Osteocyte (in vitro differentiated cells): ENCODE data around the gene NUFIP2. TPM values are rescaled to one million over a fixed set of nuclear protein-coding genes. Genes with fewer than 3 reads are reported as not detected.

Experiments
- DNase-seq: peaks from one replicate; pipeline ENCODE4 v3.0.0; 2021; ENCODE audit warnings: mixed read lengths; ENCODE audit not compliant: unreplicated experiment; ENCODE audit errors: extremely low spot score
- H3K27ac Mint-ChIP-seq: one replicate; pipeline ENCODE4 v1.8.0; 2021; ENCODE audit warnings: mild to moderate bottlenecking, mixed read lengths; ENCODE audit not compliant: unreplicated experiment
- H3K27me3 Mint-ChIP-seq: one replicate; pipeline ENCODE4 v1.8.0; 2021; ENCODE audit warnings: mixed read lengths; ENCODE audit not compliant: unreplicated experiment
- H3K36me3 Mint-ChIP-seq: one replicate; pipeline ENCODE4 v1.8.0; 2021; ENCODE audit warnings: mixed read lengths; ENCODE audit not compliant: unreplicated experiment
- H3K4me1 Mint-ChIP-seq: one replicate; pipeline ENCODE4 v1.8.0; 2021; ENCODE audit warnings: mixed read lengths; ENCODE audit not compliant: unreplicated experiment
- H3K4me3 Mint-ChIP-seq: one replicate; pipeline ENCODE4 v1.8.0; 2021; ENCODE audit warnings: mild to moderate bottlenecking, moderate library complexity, mixed read lengths; ENCODE audit not compliant: unreplicated experiment
- H3K9me3 Mint-ChIP-seq: one replicate; pipeline ENCODE4 v1.8.0; 2021; ENCODE audit warnings: mixed read lengths; ENCODE audit not compliant: unreplicated experiment
- CTCF ChIP-seq: fragments of 200-600 bp; sonication (generic); IDR thresholded peaks from 2 replicates; pipeline ENCODE4 v1.5.0; 2021; ENCODE audit warnings: antibody characterized with exemption, mild to moderate bottlenecking, moderate library complexity
- total RNA-seq: library from RNA; stranded (reverse); gene quantifications from 2 replicates; pipeline ENCODE4 v1.2.1, GENCODE V29; 2021

The NUFIP2 gene
- total RNA-seq, 1 donor from 2014 or later: 46.8 TPM

GRCh38 chr17:29331075-29331707 is 37.2 kb upstream of the NUFIP2 start:
- DNase-seq: no peak
- H3K36me3 Mint-ChIP-seq: no peaks in the 10 kb centered on the region
- no peaks in the 10 kb centered on the region for H3K4me1 Mint-ChIP-seq
- no peak for TF ChIP-seq CTCF
- no peak overlapping the region for H3K27ac Mint-ChIP-seq
- H3K9me3 Mint-ChIP-seq: no peaks in the 10 kb centered on the region
- H3K27me3 Mint-ChIP-seq: peaks cover 7% of the 10 kb centered on the region
- H3K4me3 Mint-ChIP-seq: no peak overlapping the region

GRCh38 chr17:29327412-29327811 is 33.5 kb upstream of the NUFIP2 start:
- no peaks in the 10 kb centered on the region for H3K36me3 Mint-ChIP-seq
- H3K4me3 Mint-ChIP-seq: no peak overlapping the region
- no peak for TF ChIP-seq CTCF
- no peaks in the 10 kb centered on the region for H3K9me3 Mint-ChIP-seq
- no peak overlapping the region for H3K27ac Mint-ChIP-seq
- no peak for DNase-seq
- H3K4me1 Mint-ChIP-seq: no peaks in the 10 kb centered on the region
- H3K27me3 Mint-ChIP-seq: peaks cover 19% of the 10 kb centered on the region

GRCh38 chr17:29326023-29326813 is 32.3 kb upstream of the NUFIP2 start:
- peak; percentile 44 for DNase-seq
- Mint-ChIP-seq H3K4me3 (no peak overlapping the region), H3K27me3 (peaks cover 20% of the 10 kb centered on the region), H3K36me3 (no peaks in the 10 kb centered on the region), H3K27ac (no peak overlapping the region), H3K4me1 (no peaks in the 10 kb centered on the region), H3K9me3 (no peaks in the 10 kb centered on the region)
- no peak for TF ChIP-seq CTCF

DNA sequence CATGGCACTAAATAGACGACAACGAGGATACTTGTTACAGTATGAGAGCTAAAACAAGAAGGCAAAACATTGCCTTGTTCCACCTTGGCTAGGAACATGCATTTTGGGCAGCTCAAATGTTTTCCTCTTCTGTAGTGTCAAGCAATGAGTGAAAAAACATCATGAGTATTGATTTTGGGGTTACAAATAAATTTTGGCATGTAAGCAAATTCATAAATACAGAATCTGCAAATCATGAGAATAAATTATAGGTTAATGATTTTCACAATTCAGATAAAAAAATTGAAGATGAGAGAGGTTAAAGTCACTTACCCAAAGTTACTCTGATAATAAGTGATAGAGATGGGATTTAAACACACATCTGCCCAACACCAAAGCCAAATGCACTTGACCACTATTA is 28.4 kb upstream of the NUFIP2 start:
- no peaks in the 10 kb centered on the region for H3K9me3 Mint-ChIP-seq
- H3K4me3 Mint-ChIP-seq: no peak overlapping the region
- TF ChIP-seq CTCF: no peak
- no peak overlapping the region for H3K27ac Mint-ChIP-seq
- H3K36me3 Mint-ChIP-seq: no peaks in the 10 kb centered on the region
- H3K4me1 Mint-ChIP-seq: no peaks in the 10 kb centered on the region
- H3K27me3 Mint-ChIP-seq: peaks cover 44% of the 10 kb centered on the region
- DNase-seq: no peak

DNA sequence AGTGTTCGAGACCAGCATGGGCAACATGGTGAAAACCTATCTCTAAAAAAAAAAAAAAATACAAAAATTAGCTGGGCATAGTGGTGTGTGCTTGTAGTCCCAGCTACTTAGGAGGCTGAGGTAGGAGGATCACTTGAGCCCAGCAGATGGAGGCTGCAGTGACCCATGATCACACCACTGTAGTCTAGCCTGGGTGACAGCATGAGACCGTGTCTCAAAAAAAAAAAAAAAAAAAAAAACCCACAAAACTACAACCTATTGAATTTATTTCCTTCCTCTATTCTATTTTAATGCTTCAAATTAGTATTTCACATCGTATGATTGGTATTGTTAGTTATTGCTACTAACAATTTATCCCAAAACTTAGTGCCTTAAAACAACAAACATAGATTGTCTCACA is 9.4 kb upstream of the NUFIP2 start:
- no peaks in the 10 kb centered on the region for H3K36me3 Mint-ChIP-seq

More for the DNA sequence above, 9.4 kb upstream of the NUFIP2 start:
- H3K27me3 Mint-ChIP-seq: peaks cover 6% of the 10 kb centered on the region
- H3K4me1 Mint-ChIP-seq: no peaks in the 10 kb centered on the region
- no peak overlapping the region for H3K27ac Mint-ChIP-seq
- H3K9me3 Mint-ChIP-seq: no peaks in the 10 kb centered on the region
- H3K4me3 Mint-ChIP-seq: no peak overlapping the region
- TF ChIP-seq CTCF: no peak
- peak; percentile 46 for DNase-seq
